ENCODE measurements around the gene TCAP. TPM values are rescaled to one million over a fixed set of nuclear protein-coding genes. Genes with fewer than 3 reads are reported as not detected.

Gene TCAP
- total and polyA plus RNA-seq, 2 experiments from 2014 or later: 0.61 to 2.1 TPM

GRCh38 chr17:39643271-39643670 is 21.9 kb upstream of the TCAP start:
- Histone ChIP-seq H3K4me2 (no peak overlapping the region), H3K9me2 (ENCODE audit: insufficient read depth) (no peaks in the 10 kb centered on the region), H3K79me2 (replicated peaks; ENCODE audit: insufficient read depth) (peaks cover 77% of the 10 kb centered on the region), H3K27ac (ENCODE audit: low read depth) (no peak overlapping the region), H3K4me1 (ENCODE audit: insufficient read depth) (peaks cover 49% of the 10 kb centered on the region), H3K36me3 (ENCODE audit: insufficient read depth) (no peaks in the 10 kb centered on the region), H3K27me3 (ENCODE audit: insufficient read depth) (no peaks in the 10 kb centered on the region), H3F3A (replicated peaks; ENCODE audit: low read depth) (peaks cover 17% of the 10 kb centered on the region; the same call in 1 of the 2 replicates), H2AFZ (no peak overlapping the region), H3K4me3 (no peak overlapping the region), H4K20me1 (replicated peaks; ENCODE audit: insufficient read depth) (peaks cover 15% of the 10 kb centered on the region)
- Mint-ChIP-seq H3K27me3 (ENCODE audit: insufficient read depth, low read depth, poor library complexity) (peaks cover 14% of the 10 kb centered on the region), H3K9me3 (no peaks in the 10 kb centered on the region), H3K4me1 (peaks cover 62% of the 10 kb centered on the region), H3K27ac (no peak overlapping the region), H3K4me3 (no peak overlapping the region; the same call in 2 of the 3 replicates), H3K36me3 (ENCODE audit: low read depth) (no peaks in the 10 kb centered on the region; the same call in 1 of the 3 replicates)
- no peak for TF ChIP-seq JUNB (IDR thresholded peaks at IDR 0.05; ENCODE audit: unreplicated experiment)
- TF ChIP-seq, protein P1, sequence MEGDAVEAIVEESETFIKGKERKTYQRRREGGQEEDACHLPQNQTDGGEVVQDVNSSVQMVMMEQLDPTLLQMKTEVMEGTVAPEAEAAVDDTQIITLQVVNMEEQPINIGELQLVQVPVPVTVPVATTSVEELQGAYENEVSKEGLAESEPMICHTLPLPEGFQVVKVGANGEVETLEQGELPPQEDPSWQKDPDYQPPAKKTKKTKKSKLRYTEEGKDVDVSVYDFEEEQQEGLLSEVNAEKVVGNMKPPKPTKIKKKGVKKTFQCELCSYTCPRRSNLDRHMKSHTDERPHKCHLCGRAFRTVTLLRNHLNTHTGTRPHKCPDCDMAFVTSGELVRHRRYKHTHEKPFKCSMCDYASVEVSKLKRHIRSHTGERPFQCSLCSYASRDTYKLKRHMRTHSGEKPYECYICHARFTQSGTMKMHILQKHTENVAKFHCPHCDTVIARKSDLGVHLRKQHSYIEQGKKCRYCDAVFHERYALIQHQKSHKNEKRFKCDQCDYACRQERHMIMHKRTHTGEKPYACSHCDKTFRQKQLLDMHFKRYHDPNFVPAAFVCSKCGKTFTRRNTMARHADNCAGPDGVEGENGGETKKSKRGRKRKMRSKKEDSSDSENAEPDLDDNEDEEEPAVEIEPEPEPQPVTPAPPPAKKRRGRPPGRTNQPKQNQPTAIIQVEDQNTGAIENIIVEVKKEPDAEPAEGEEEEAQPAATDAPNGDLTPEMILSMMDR (conservative IDR thresholded peaks at IDR 0.05; ENCODE audit: low read depth in 2 of 2): no peak
- TF ChIP-seq STAT1 (IDR thresholded peaks at IDR 0.05; ENCODE audit: unreplicated experiment): no peak
- no peak for TF ChIP-seq NANOG (IDR thresholded peaks at IDR 0.05; ENCODE audit: borderline replicate concordance)
- TF ChIP-seq EZH2phosphoT487 (IDR thresholded peaks at IDR 0.05; ENCODE audit: unreplicated experiment): no peak
- TF ChIP-seq ZNF114 (CRISPR knock-in tag; IDR thresholded peaks at IDR 0.05): no peak
- no peak for TF ChIP-seq ZNF331 (CRISPR knock-in tag; IDR thresholded peaks at IDR 0.05; ENCODE audit: low read depth)
- DNase-seq (ENCODE audit: low spot score) (no peak), ATAC-seq (no peak)

- TF ChIP-seq ZNF462 (CRISPR knock-in tag; IDR thresholded peaks at IDR 0.05): no peak
- no peak for TF ChIP-seq STAT1 (IDR thresholded peaks at IDR 0.05; ENCODE audit: unreplicated experiment)
- no peaks in the 10 kb centered on the region; the same call in 2 of the 3 replicates for H3K9me3 Mint-ChIP-seq
- peaks cover 40% of the 10 kb centered on the region for H3K4me1 ChIP-seq (ENCODE audit: insufficient read depth)
- H3K4me2 ChIP-seq: no peak overlapping the region
- H3K36me3 Mint-ChIP-seq (ENCODE audit: low read depth): no peaks in the 10 kb centered on the region; the same call in 1 of the 3 replicates
- DNase-seq (ENCODE audit: low spot score): no peak
- H2AFZ ChIP-seq: no peak overlapping the region
- H3K79me2 ChIP-seq (replicated peaks; ENCODE audit: insufficient read depth): peaks cover 50% of the 10 kb centered on the region
- peaks cover 9% of the 10 kb centered on the region; the same call in 1 of the 2 replicates for H3F3A ChIP-seq (replicated peaks; ENCODE audit: low read depth)
- no peak for ATAC-seq
- peaks cover 4% of the 10 kb centered on the region; the same call in 1 of the 2 replicates for H4K20me1 ChIP-seq (replicated peaks; ENCODE audit: insufficient read depth)
- H3K9me2 ChIP-seq (ENCODE audit: insufficient read depth): no peaks in the 10 kb centered on the region
- H3K27me3 ChIP-seq (ENCODE audit: insufficient read depth): no peaks in the 10 kb centered on the region
- peaks cover 10% of the 10 kb centered on the region for H3K27me3 Mint-ChIP-seq (ENCODE audit: insufficient read depth, low read depth, poor library complexity)
- peaks cover 58% of the 10 kb centered on the region for H3K4me1 Mint-ChIP-seq
- H3K36me3 ChIP-seq (ENCODE audit: insufficient read depth): no peaks in the 10 kb centered on the region
- no peak overlapping the region for H3K27ac ChIP-seq (ENCODE audit: low read depth)
- no peak overlapping the region for H3K27ac Mint-ChIP-seq
- no peak overlapping the region for H3K4me3 ChIP-seq
- H3K4me3 Mint-ChIP-seq: no peak overlapping the region
Observed at GRCh38 chr17:39647256-39647655, 17.9 kb upstream of the TCAP start.
